Mesenchymal stem cell (in vitro differentiated cells and primary cell): ENCODE results near the gene HMGB3.

Experiments used
- DNase-seq: peaks from one replicate; pipeline ENCODE4 v3.0.0-alpha.2; 2013
- H2AFZ ChIP-seq: one replicate; pipeline ENCODE4 v1.6.1; 2013; ENCODE audit warnings: low read depth, mild to moderate bottlenecking, control low read depth, inconsistent platforms, low read length, moderate library complexity
- H2AK5ac ChIP-seq: 2 replicates; pipeline ENCODE4 v1.6.1; 2013; ENCODE audit warnings: low read length, moderate library complexity, mild to moderate bottlenecking, inconsistent platforms; ENCODE audit not compliant: severe bottlenecking
- H2BK120ac ChIP-seq: one replicate; pipeline ENCODE4 v1.6.1; 2013; ENCODE audit warnings: low read depth, mild to moderate bottlenecking, inconsistent platforms, low read length, moderate library complexity
- H2BK12ac ChIP-seq, 2 experiments: one replicate each; pipeline ENCODE4 v1.6.1; 2013; ENCODE audit warnings: inconsistent platforms in 2 of 2, low read length in 2 of 2, mild to moderate bottlenecking in 2 of 2, moderate library complexity in 2 of 2, control low read depth in 1 of 2
- H2BK15ac ChIP-seq: one replicate; pipeline ENCODE4 v1.6.1; 2013; ENCODE audit warnings: mild to moderate bottlenecking, low read depth, inconsistent platforms; ENCODE audit not compliant: poor library complexity, severe bottlenecking
- H2BK5ac ChIP-seq: 2 replicates; pipeline ENCODE4 v1.6.1; 2013; ENCODE audit warnings: low read depth, mild to moderate bottlenecking, low read length, control low read depth, inconsistent platforms; ENCODE audit not compliant: poor library complexity, severe bottlenecking
- H3K14ac ChIP-seq, 2 experiments: one replicate each; pipeline ENCODE4 v1.6.1; 2013; ENCODE audit warnings: inconsistent platforms in 2 of 2, low read length in 2 of 2, control low read depth in 1 of 2, mild to moderate bottlenecking in 1 of 2, moderate library complexity in 1 of 2
- H3K18ac ChIP-seq, 2 experiments: one replicate each; pipeline ENCODE4 v1.6.1; 2013; ENCODE audit warnings: inconsistent platforms in 2 of 2, low read length in 2 of 2, control low read depth in 1 of 2, low read depth in 1 of 2, mild to moderate bottlenecking in 1 of 2
- H3K23ac ChIP-seq, 2 experiments: one replicate each; pipeline ENCODE4 v1.6.1; 2013; ENCODE audit warnings: inconsistent platforms in 2 of 2, low read length in 2 of 2, mild to moderate bottlenecking in 2 of 2, moderate library complexity in 2 of 2, control low read depth in 1 of 2
- H3K27ac ChIP-seq: 2 replicates; pipeline ENCODE4 v1.5.1; 2013; ENCODE audit warnings: mild to moderate bottlenecking, moderate library complexity, low read length, control low read depth, inconsistent platforms; ENCODE audit not compliant: poor library complexity, severe bottlenecking
- H3K27me3 ChIP-seq, 2 experiments: 2 replicates each; pipeline versions ENCODE4 v1.6.1 to v1.7.0; 2013; ENCODE audit warnings: low read length in 2 of 2, mild to moderate bottlenecking in 2 of 2, moderate library complexity in 2 of 2, control low read depth in 1 of 2, inconsistent platforms in 1 of 2; ENCODE audit not compliant: control insufficient read depth in 1 of 2, insufficient read depth in 1 of 2
- H3K36me3 ChIP-seq, 2 experiments: 2 replicates each; pipeline versions ENCODE4 v1.6.1 to v1.7.0; 2013; ENCODE audit warnings: low read length in 2 of 2, control low read depth in 1 of 2, inconsistent platforms in 1 of 2, low read depth in 1 of 2, mild to moderate bottlenecking in 1 of 2; ENCODE audit not compliant: insufficient read depth in 2 of 2, control insufficient read depth in 1 of 2
- H3K4ac ChIP-seq, 2 experiments: one replicate each; pipeline ENCODE4 v1.6.1; 2013; ENCODE audit warnings: inconsistent platforms in 2 of 2, low read length in 2 of 2, mild to moderate bottlenecking in 2 of 2, moderate library complexity in 2 of 2, control low read depth in 1 of 2, low read depth in 1 of 2
- H3K4me1 ChIP-seq: 2 replicates; pipeline ENCODE4 v1.6.1; 2013; ENCODE audit warnings: low read depth, low read length, control low read depth; ENCODE audit not compliant: control insufficient read depth, insufficient read depth
- H3K4me2 ChIP-seq: 2 replicates; pipeline ENCODE4 v1.6.1; 2013; ENCODE audit warnings: low read length, mild to moderate bottlenecking, inconsistent platforms; ENCODE audit not compliant: poor library complexity, severe bottlenecking
- H3K4me3 ChIP-seq, 2 experiments: 2 replicates each; pipeline versions ENCODE4 v1.5.1 to v1.7.0; 2013; ENCODE audit warnings: low read length in 2 of 2, mild to moderate bottlenecking in 2 of 2, control low read depth in 1 of 2, low read depth in 1 of 2; ENCODE audit not compliant: insufficient read depth in 1 of 2
- H3K79me1 ChIP-seq: replicated peaks from 2 replicates; pipeline ENCODE4 v1.6.1; 2013; ENCODE audit warnings: mild to moderate bottlenecking, control low read depth, low read length, inconsistent platforms; ENCODE audit not compliant: poor library complexity, severe bottlenecking
- H3K9ac ChIP-seq: 2 replicates; pipeline ENCODE4 v1.7.0; 2013; ENCODE audit warnings: mild to moderate bottlenecking, low read length, moderate library complexity
- H3K9me3 ChIP-seq: 2 replicates; pipeline ENCODE4 v1.7.0; 2013; ENCODE audit warnings: mild to moderate bottlenecking, low read length; ENCODE audit not compliant: control insufficient read depth
- H4K8ac ChIP-seq: one replicate; pipeline ENCODE4 v1.6.1; 2013; ENCODE audit warnings: inconsistent platforms, mild to moderate bottlenecking, low read length, moderate library complexity
- H4K91ac ChIP-seq: one replicate; pipeline ENCODE4 v1.6.1; 2013; ENCODE audit warnings: mild to moderate bottlenecking, low read length, inconsistent platforms
- WGBS: methylation state at CpG from one replicate; pipeline ENCODE4 v1.1.7; 2013; ENCODE audit warnings: mixed read lengths; 5-methylcytosine and 5-hydroxymethylcytosine counted together

The HMGB3 gene

GRCh38 chrX:150966742-150967141 is 16.4 kb upstream of the HMGB3 start:
- Histone ChIP-seq H3K23ac (no peak overlapping the region), H3K79me1 (no peaks in the 10 kb centered on the region), H3K4ac (no peak overlapping the region), H3K36me3 (no peaks in the 10 kb centered on the region), H2AFZ (no peak overlapping the region), H3K18ac (no peak overlapping the region), H3K27ac (no peak overlapping the region), H2BK15ac (no peak overlapping the region), H3K4me1 (no peaks in the 10 kb centered on the region), H4K91ac (no peak overlapping the region), H4K8ac (no peak overlapping the region), H3K27me3 (peaks cover 4 to 16% of the 10 kb centered on the region in 2 experiments), H3K4me3 (no peak overlapping the region), H2BK12ac (no peak overlapping the region), H3K9me3 (no peaks in the 10 kb centered on the region), H2AK5ac (no peak overlapping the region), H2BK5ac (no peak overlapping the region), H2BK120ac (no peak overlapping the region), H3K9ac (no peak overlapping the region), H3K4me2 (no peak overlapping the region), H3K14ac (no peak overlapping the region)
- WGBS, result 64% methylated on average over 3 of the region's 3 CpGs
- DNase-seq, result no peak

- no peak overlapping the region for H3K18ac ChIP-seq
- H3K14ac ChIP-seq, result no peak overlapping the region
- WGBS, result 98% methylated on average over 8 of the region's 10 CpGs
- no peak overlapping the region for H2BK15ac ChIP-seq
- no peak overlapping the region for H2AFZ ChIP-seq
- H4K8ac ChIP-seq, result no peak overlapping the region
- H3K27ac ChIP-seq, result no peak overlapping the region
- no peak overlapping the region for H2BK120ac ChIP-seq
- no peak for DNase-seq
- no peak overlapping the region for H2BK5ac ChIP-seq
- H3K4me2 ChIP-seq, result no peak overlapping the region
- no peaks in the 10 kb centered on the region for H3K36me3 ChIP-seq
- no peaks in the 10 kb centered on the region for H3K79me1 ChIP-seq
- H3K9me3 ChIP-seq, result no peaks in the 10 kb centered on the region
- no peak overlapping the region for H2BK12ac ChIP-seq
- no peaks in the 10 kb centered on the region for H3K4me1 ChIP-seq
- H3K4ac ChIP-seq, result no peak overlapping the region
- no peak overlapping the region for H2AK5ac ChIP-seq
- H3K9ac ChIP-seq, result no peak overlapping the region
- H3K4me3 ChIP-seq, result no peak overlapping the region
- H3K23ac ChIP-seq, result no peak overlapping the region
- peaks cover 4 to 16% of the 10 kb centered on the region in 2 experiments for H3K27me3 ChIP-seq
- H4K91ac ChIP-seq, result no peak overlapping the region
These were observed 15.3 kb upstream of the HMGB3 start for GRCh38 chrX:150967786-150968185.

- Histone ChIP-seq H3K23ac (no peak overlapping the region), H3K14ac (no peak overlapping the region), H2AFZ (no peak overlapping the region), H3K9me3 (no peaks in the 10 kb centered on the region), H2AK5ac (no peak overlapping the region), H2BK12ac (no peak overlapping the region), H2BK120ac (no peak overlapping the region), H3K9ac (no peak overlapping the region), H3K27me3 (peaks cover 4 to 16% of the 10 kb centered on the region in 2 experiments), H3K27ac (no peak overlapping the region), H4K8ac (no peak overlapping the region), H3K79me1 (no peaks in the 10 kb centered on the region), H2BK15ac (no peak overlapping the region), H3K4me3 (no peak overlapping the region), H3K4ac (no peak overlapping the region), H2BK5ac (no peak overlapping the region), H3K4me2 (no peak overlapping the region), H3K18ac (no peak overlapping the region), H3K4me1 (no peaks in the 10 kb centered on the region), H3K36me3 (no peaks in the 10 kb centered on the region), H4K91ac (no peak overlapping the region)
- WGBS, result 66% methylated on average over 12 of the region's 17 CpGs
- DNase-seq, result no peak
These were observed 14.0 kb upstream of the HMGB3 start for GRCh38 chrX:150968862-150969720.

GRCh38 chrX:150972450-150972849 is 10.7 kb upstream of the HMGB3 start:
- H3K4me1 ChIP-seq, result no peaks in the 10 kb centered on the region
- no peak for DNase-seq
- no peak overlapping the region for H3K4me3 ChIP-seq
- H3K18ac ChIP-seq, result no peak overlapping the region
- H3K14ac ChIP-seq, result no peak overlapping the region
- H2AFZ ChIP-seq, result no peak overlapping the region
- no peak overlapping the region for H2BK5ac ChIP-seq
- H2BK12ac ChIP-seq, result no peak overlapping the region
- no peak overlapping the region for H3K23ac ChIP-seq
- H3K27me3 ChIP-seq, result peaks cover 0 to 12% of the 10 kb centered on the region in 2 experiments
- no peak overlapping the region for H4K91ac ChIP-seq
- H3K79me1 ChIP-seq, result no peaks in the 10 kb centered on the region
- H3K9ac ChIP-seq, result no peak overlapping the region
- H3K27ac ChIP-seq, result no peak overlapping the region
- H3K4ac ChIP-seq, result no peak overlapping the region
- H3K4me2 ChIP-seq, result no peak overlapping the region
- H2BK120ac ChIP-seq, result no peak overlapping the region
- H2BK15ac ChIP-seq, result no peak overlapping the region
- no peak overlapping the region for H4K8ac ChIP-seq
- no peaks in the 10 kb centered on the region for H3K9me3 ChIP-seq
- no peaks in the 10 kb centered on the region for H3K36me3 ChIP-seq
- WGBS, result 76% methylated on average over 2 of the region's 2 CpGs
- no peak overlapping the region for H2AK5ac ChIP-seq
